HCT116 (cell line): ENCODE data around the gene MUC15. TPM values are rescaled to one million over a fixed set of nuclear protein-coding genes. Genes with fewer than 3 reads are reported as not detected.

Experiments used
- ATAC-seq: fragments of 200-7000 bp; cut with Tn5 transposase; 2 replicates; pipeline ENCODE4 v1.9.1; 2020; ENCODE audit warnings: mild to moderate bottlenecking, moderate library complexity
- BruUV-seq: library from RNA; stranded (reverse); fragments of 400-500 nt; replicated peaks from 2 replicates; lab custom pipeline; 2021; lab: Mats Ljungman, UMichigan
- CTCF ChIA-PET: fragments of 300-600 bp; sonication (Branson Sonifier 250); formaldehyde crosslinking; loops from one replicate; lab custom pipeline; 2021; ENCODE audit warnings: antibody characterized with exemption; lab: Charles Lee
- POLR2A ChIA-PET: fragments of 300-600, 350-600 bp; sonication (Branson Sonifier 250); formaldehyde crosslinking; loops from one replicate; lab custom pipeline; 2021; ENCODE audit warnings: antibody characterized with exemption; lab: Charles Lee
- RAD21 ChIA-PET, 2 experiments: fragments of 300-600 bp; sonication (Branson Sonifier 250); formaldehyde crosslinking; loops; one replicate each; lab custom pipeline; 2023; ENCODE audit warnings: low total read pairs in 2 of 2; ENCODE audit not compliant: uncharacterized antibody in 2 of 2, unreplicated experiment in 2 of 2, low non-redundant PET in 1 of 2; lab: Charles Lee
- DNase-seq: peaks from one replicate; pipeline ENCODE4 v3.0.0-alpha.2; 2010; ENCODE audit warnings: low read depth, low spot score
- H2AFZ ChIP-seq: fragments of 200-600 bp; shearing (Covaris generic), sonication (generic); 2 replicates; pipeline ENCODE4 v1.6.1; 2017; ENCODE audit warnings: low read depth, mixed run types, mixed read lengths, antibody characterized with exemption, low read length; ENCODE audit not compliant: poor library complexity, severe bottlenecking
- H3K27ac ChIP-seq: 2 replicates; pipeline ENCODE4 v1.5.1; 2012; ENCODE audit warnings: low read depth, low read length
- H3K27me3 ChIP-seq: fragments of 200-600 bp; sonication (generic); 2 replicates; pipeline ENCODE4 v1.6.1; 2016; ENCODE audit warnings: mixed run types, low read length, mixed read lengths; ENCODE audit not compliant: insufficient read depth
- H3K36me3 ChIP-seq, 2 experiments: fragments of 200-500 bp in 1 of 2; fragments of 200-600 bp in 1 of 2; sonication (Bioruptor generic) in 1 of 2; sonication (generic) in 1 of 2; 2 replicates each; pipeline versions ENCODE4 v1.5.1 to v1.6.1; 2014 to 2016; ENCODE audit warnings: low read length in 2 of 2, inconsistent platforms in 1 of 2, mixed read lengths in 1 of 2, mixed run types in 1 of 2; ENCODE audit not compliant: insufficient read depth in 2 of 2, control insufficient read depth in 1 of 2
- H3K4me1 ChIP-seq, 2 experiments: fragments of 200-600 bp in 1 of 2; sonication (generic) in 1 of 2; 2 replicates each; pipeline versions ENCODE4 v1.5.1 to v1.6.1; 2012 to 2017; ENCODE audit warnings: low read length in 2 of 2, inconsistent platforms in 1 of 2, mild to moderate bottlenecking in 1 of 2, mixed read lengths in 1 of 2, mixed run types in 1 of 2, moderate library complexity in 1 of 2; ENCODE audit not compliant: insufficient read depth in 2 of 2, control insufficient read depth in 1 of 2
- H3K4me2 ChIP-seq: fragments of 200-600 bp; sonication (generic); 2 replicates; pipeline ENCODE4 v1.6.1; 2017; ENCODE audit warnings: mixed run types, low read length, mixed read lengths
- H3K4me3 ChIP-seq, 2 experiments: fragments of 200-600 bp in 1 of 2; sonication (generic) in 1 of 2; replicated peaks in 1 of 2; 2 replicates each; pipeline ENCODE4 v1.5.1; 2011 to 2016; ENCODE audit warnings: low read length in 2 of 2, control low read depth in 1 of 2, low read depth in 1 of 2, mild to moderate bottlenecking in 1 of 2, mixed read lengths in 1 of 2, mixed run types in 1 of 2
- H3K79me2 ChIP-seq: fragments of 200-600 bp; sonication (generic); 2 replicates; pipeline ENCODE4 v1.6.1; 2017; ENCODE audit warnings: mild to moderate bottlenecking, mixed run types, low read length, moderate library complexity, mixed read lengths; ENCODE audit not compliant: insufficient read depth
- H3K9ac ChIP-seq: fragments of 200-600 bp; sonication (generic); 2 replicates; pipeline ENCODE4 v1.6.1; 2016; ENCODE audit warnings: low read length, mixed read lengths
- H3K9me2 ChIP-seq: fragments of 200-600 bp; sonication (generic), shearing (Covaris generic); 2 replicates; pipeline ENCODE4 v1.6.1; 2017; ENCODE audit warnings: mixed run types, mild to moderate bottlenecking, moderate library complexity; ENCODE audit not compliant: insufficient read depth
- H3K9me3 ChIP-seq, 2 experiments: fragments of 200-500 bp in 1 of 2; fragments of 200-600 bp in 1 of 2; sonication (Bioruptor generic) in 1 of 2; sonication (generic) in 1 of 2; 2 replicates each; pipeline ENCODE4 v1.6.1; 2014 to 2017; ENCODE audit warnings: low read length in 2 of 2, mixed read lengths in 2 of 2, inconsistent platforms in 1 of 2, low read depth in 1 of 2, mild to moderate bottlenecking in 1 of 2, mixed run types in 1 of 2, moderate library complexity in 1 of 2; ENCODE audit not compliant: control insufficient read depth in 1 of 2, insufficient read depth in 1 of 2
- H4K20me1 ChIP-seq: fragments of 200-600 bp; sonication (generic), shearing (Covaris generic); 2 replicates; pipeline ENCODE4 v1.6.1; 2017; ENCODE audit warnings: mixed run types, mild to moderate bottlenecking, moderate library complexity; ENCODE audit not compliant: insufficient read depth
- CEBPB ChIP-seq: IDR thresholded peaks from 2 replicates; pipeline ENCODE4 v1.6.1; 2012; ENCODE audit warnings: low read depth
- ELF1 ChIP-seq: IDR thresholded peaks from 2 replicates; pipeline ENCODE4 v1.6.1; 2012; ENCODE audit warnings: low read depth, borderline replicate concordance
- FOSL1 ChIP-seq: IDR thresholded peaks from 2 replicates; pipeline ENCODE4 v1.6.1; 2012; ENCODE audit warnings: low read depth
- JUND ChIP-seq: IDR thresholded peaks from 2 replicates; pipeline ENCODE4 v1.6.1; 2012
- RAD21 ChIP-seq: IDR thresholded peaks from 2 replicates; pipeline ENCODE4 v1.6.1; 2012; ENCODE audit warnings: low read depth, mild to moderate bottlenecking
- SRF ChIP-seq: IDR thresholded peaks from 2 replicates; pipeline ENCODE4 v1.6.1; 2012; ENCODE audit warnings: low read depth
- YY1 ChIP-seq: IDR thresholded peaks from 2 replicates; pipeline ENCODE4 v1.6.1; 2011; ENCODE audit warnings: low read length, low read depth, moderate library complexity, mild to moderate bottlenecking; ENCODE audit not compliant: insufficient replicate concordance; ENCODE audit errors: extremely low read depth
- ZFX ChIP-seq: fragments of 450-650 bp; IDR thresholded peaks from 2 replicates; pipeline ENCODE4 v1.6.1; 2017
- ZNF274 ChIP-seq: fragments of 200-500 bp; sonication (Bioruptor generic); IDR thresholded peaks from 2 replicates; pipeline ENCODE4 v1.6.1; 2014; ENCODE audit warnings: mild to moderate bottlenecking, low read depth, low read length, inconsistent platforms
- intact Hi-C: fragments of 100-400 bp; cut with micrococcal nuclease; formaldehyde crosslinking; loops from 2 replicates; pipeline ENCODE4 v1.10.0; 2022
- total RNA-seq: library from RNA; stranded (reverse); gene quantifications from one replicate; pipeline ENCODE4 v1.2.1, GENCODE V29; 2021; ENCODE audit not compliant: unreplicated experiment
- TF ChIP-seq, protein P1 (sequence below), 3 experiments: fragments of 200-600 bp in 1 of 3; sonication (generic) in 1 of 3; IDR thresholded peaks in 2 of 3; conservative IDR thresholded peaks in 1 of 3; 2 replicates each; pipeline ENCODE4 v1.5.1; 2012 to 2017; ENCODE audit warnings: low read depth in 2 of 3, low read length in 2 of 3, antibody characterized with exemption in 1 of 3, borderline replicate concordance in 1 of 3, control low read depth in 1 of 3, mild to moderate bottlenecking in 1 of 3, mixed read lengths in 1 of 3, mixed run types in 1 of 3, moderate library complexity in 1 of 3; ENCODE audit not compliant: insufficient read depth in 1 of 3
- TF ChIP-seq, protein P2 (sequence below): IDR thresholded peaks from 2 replicates; pipeline ENCODE4 v1.6.1; 2012
- TF ChIP-seq, protein P3 (sequence below): IDR thresholded peaks from 2 replicates; pipeline ENCODE4 v1.6.1; 2012; ENCODE audit warnings: low read depth
- TF ChIP-seq, protein P4 (sequence below): IDR thresholded peaks from 2 replicates; pipeline ENCODE4 v1.6.1; 2011; ENCODE audit warnings: mild to moderate bottlenecking, low read length, moderate library complexity; ENCODE audit not compliant: insufficient replicate concordance; ENCODE audit errors: extremely low read depth

MUC15 gene
- total RNA-seq, 1 experiment from 2014 or later, result not detected

DNA sequence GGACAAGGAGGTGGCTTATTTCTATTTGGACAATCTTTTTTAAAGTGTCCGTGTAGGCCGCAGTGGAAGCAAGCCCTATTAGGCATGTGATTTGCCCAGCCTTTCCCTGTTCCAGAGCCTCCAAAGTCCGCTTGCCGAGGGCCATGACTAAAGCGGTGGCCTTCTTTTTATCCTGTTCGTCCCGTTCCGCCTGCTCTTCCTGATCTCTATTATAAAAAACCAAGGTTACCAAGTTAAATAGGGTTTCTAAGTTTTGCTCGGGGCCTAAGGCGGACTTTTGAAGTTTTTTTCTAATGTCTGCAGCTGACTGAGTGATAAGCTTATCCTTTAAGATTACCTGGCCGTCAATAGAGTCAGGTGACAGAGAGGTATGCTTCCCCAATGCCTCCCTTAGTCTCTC, 21.6 kb upstream of the MUC15 start:
- BruUV-seq, result no TSS peak
- Histone ChIP-seq H3K79me2 (no peaks in the 10 kb centered on the region), H3K4me3 (no peak overlapping the region), H3K27me3 (no peaks in the 10 kb centered on the region), H3K9me2 (no peaks in the 10 kb centered on the region), H3K36me3 (no peaks in the 10 kb centered on the region), H3K27ac (no peak overlapping the region), H3K9ac (no peak overlapping the region), H3K4me1 (no peaks in the 10 kb centered on the region), H4K20me1 (no peaks in the 10 kb centered on the region), H3K4me2 (no peak overlapping the region), H3K9me3 (peaks cover 0 to 4% of the 10 kb centered on the region in 2 experiments; a peak in 3 of 4 replicates), H2AFZ (no peak overlapping the region)
- intact Hi-C loops, result no loop called here
- ChIA-PET CTCF (no interaction called here), RAD21 (no interaction called here), POLR2A (no interaction called here)
- ATAC-seq, result no peak
- TF ChIP-seq YY1 (no peak), JUND (no peak), CEBPB (no peak), ELF1 (no peak), RAD21 (no peak), SRF (no peak), ZNF274 (no peak), ZFX (no peak), FOSL1 (no peak)
- TF ChIP-seq, protein P1, sequence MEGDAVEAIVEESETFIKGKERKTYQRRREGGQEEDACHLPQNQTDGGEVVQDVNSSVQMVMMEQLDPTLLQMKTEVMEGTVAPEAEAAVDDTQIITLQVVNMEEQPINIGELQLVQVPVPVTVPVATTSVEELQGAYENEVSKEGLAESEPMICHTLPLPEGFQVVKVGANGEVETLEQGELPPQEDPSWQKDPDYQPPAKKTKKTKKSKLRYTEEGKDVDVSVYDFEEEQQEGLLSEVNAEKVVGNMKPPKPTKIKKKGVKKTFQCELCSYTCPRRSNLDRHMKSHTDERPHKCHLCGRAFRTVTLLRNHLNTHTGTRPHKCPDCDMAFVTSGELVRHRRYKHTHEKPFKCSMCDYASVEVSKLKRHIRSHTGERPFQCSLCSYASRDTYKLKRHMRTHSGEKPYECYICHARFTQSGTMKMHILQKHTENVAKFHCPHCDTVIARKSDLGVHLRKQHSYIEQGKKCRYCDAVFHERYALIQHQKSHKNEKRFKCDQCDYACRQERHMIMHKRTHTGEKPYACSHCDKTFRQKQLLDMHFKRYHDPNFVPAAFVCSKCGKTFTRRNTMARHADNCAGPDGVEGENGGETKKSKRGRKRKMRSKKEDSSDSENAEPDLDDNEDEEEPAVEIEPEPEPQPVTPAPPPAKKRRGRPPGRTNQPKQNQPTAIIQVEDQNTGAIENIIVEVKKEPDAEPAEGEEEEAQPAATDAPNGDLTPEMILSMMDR (IDR thresholded peaks at IDR 0.05 in 2 of 3, conservative IDR thresholded peaks at IDR 0.05 in 1 of 3; ENCODE audit: borderline replicate concordance in 1 of 3, insufficient read depth in 1 of 3, low read depth in 2 of 3, low read length in 2 of 3), result no peak
- TF ChIP-seq, protein P2, sequence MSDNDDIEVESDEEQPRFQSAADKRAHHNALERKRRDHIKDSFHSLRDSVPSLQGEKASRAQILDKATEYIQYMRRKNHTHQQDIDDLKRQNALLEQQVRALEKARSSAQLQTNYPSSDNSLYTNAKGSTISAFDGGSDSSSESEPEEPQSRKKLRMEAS, result no peak
- TF ChIP-seq, protein P3, sequence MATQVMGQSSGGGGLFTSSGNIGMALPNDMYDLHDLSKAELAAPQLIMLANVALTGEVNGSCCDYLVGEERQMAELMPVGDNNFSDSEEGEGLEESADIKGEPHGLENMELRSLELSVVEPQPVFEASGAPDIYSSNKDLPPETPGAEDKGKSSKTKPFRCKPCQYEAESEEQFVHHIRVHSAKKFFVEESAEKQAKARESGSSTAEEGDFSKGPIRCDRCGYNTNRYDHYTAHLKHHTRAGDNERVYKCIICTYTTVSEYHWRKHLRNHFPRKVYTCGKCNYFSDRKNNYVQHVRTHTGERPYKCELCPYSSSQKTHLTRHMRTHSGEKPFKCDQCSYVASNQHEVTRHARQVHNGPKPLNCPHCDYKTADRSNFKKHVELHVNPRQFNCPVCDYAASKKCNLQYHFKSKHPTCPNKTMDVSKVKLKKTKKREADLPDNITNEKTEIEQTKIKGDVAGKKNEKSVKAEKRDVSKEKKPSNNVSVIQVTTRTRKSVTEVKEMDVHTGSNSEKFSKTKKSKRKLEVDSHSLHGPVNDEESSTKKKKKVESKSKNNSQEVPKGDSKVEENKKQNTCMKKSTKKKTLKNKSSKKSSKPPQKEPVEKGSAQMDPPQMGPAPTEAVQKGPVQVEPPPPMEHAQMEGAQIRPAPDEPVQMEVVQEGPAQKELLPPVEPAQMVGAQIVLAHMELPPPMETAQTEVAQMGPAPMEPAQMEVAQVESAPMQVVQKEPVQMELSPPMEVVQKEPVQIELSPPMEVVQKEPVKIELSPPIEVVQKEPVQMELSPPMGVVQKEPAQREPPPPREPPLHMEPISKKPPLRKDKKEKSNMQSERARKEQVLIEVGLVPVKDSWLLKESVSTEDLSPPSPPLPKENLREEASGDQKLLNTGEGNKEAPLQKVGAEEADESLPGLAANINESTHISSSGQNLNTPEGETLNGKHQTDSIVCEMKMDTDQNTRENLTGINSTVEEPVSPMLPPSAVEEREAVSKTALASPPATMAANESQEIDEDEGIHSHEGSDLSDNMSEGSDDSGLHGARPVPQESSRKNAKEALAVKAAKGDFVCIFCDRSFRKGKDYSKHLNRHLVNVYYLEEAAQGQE, result no peak
- TF ChIP-seq, protein P4, sequence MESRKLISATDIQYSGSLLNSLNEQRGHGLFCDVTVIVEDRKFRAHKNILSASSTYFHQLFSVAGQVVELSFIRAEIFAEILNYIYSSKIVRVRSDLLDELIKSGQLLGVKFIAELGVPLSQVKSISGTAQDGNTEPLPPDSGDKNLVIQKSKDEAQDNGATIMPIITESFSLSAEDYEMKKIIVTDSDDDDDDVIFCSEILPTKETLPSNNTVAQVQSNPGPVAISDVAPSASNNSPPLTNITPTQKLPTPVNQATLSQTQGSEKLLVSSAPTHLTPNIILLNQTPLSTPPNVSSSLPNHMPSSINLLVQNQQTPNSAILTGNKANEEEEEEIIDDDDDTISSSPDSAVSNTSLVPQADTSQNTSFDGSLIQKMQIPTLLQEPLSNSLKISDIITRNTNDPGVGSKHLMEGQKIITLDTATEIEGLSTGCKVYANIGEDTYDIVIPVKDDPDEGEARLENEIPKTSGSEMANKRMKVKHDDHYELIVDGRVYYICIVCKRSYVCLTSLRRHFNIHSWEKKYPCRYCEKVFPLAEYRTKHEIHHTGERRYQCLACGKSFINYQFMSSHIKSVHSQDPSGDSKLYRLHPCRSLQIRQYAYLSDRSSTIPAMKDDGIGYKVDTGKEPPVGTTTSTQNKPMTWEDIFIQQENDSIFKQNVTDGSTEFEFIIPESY, result no peak
- DNase-seq, result no peak
